PC-3 (cell line): Measurements from ENCODE around the gene SERPINE2. TPM values are rescaled to one million over a fixed set of nuclear protein-coding genes. Genes with fewer than 3 reads are reported as not detected.

ENCODE experiments used
- ATAC-seq: fragments of 200-7000 bp; cut with Tn5 transposase; 2 replicates; pipeline ENCODE4 v1.9.1; 2020; ENCODE audit warnings: mild to moderate bottlenecking, moderate library complexity
- BruUV-seq: library from RNA; stranded (reverse); fragments of 400-500 nt; replicated peaks from 2 replicates; lab custom pipeline; 2021; lab: Mats Ljungman, UMichigan
- CTCF ChIA-PET: fragments of 300-600 bp; sonication (Branson Sonifier 250); formaldehyde crosslinking; loops from one replicate; lab custom pipeline; 2022; ENCODE audit warnings: antibody characterized with exemption; lab: Charles Lee
- POLR2A ChIA-PET: fragments of 300-600 bp; sonication (Branson Sonifier 250); formaldehyde crosslinking; loops from one replicate; lab custom pipeline; 2022; ENCODE audit warnings: antibody characterized with exemption; ENCODE audit not compliant: unreplicated experiment; lab: Charles Lee
- DNase-seq: peaks from one replicate; pipeline ENCODE4 v3.0.0-alpha.2; 2015
- H2AFZ ChIP-seq: fragments of 300-600 bp; sonication (generic); 2 replicates; pipeline ENCODE4 v1.6.0; 2016; ENCODE audit warnings: antibody characterized with exemption, low read length
- H3F3A ChIP-seq: fragments of 300-600 bp; sonication (generic); one replicate; pipeline ENCODE4 v1.6.0; 2017; ENCODE audit warnings: antibody characterized with exemption, low read length, control low read depth, mild to moderate bottlenecking; ENCODE audit not compliant: unreplicated experiment
- H3K27ac ChIP-seq: fragments of 300-600 bp; sonication (generic); 2 replicates; pipeline ENCODE4 v1.5.1; 2016; ENCODE audit warnings: mild to moderate bottlenecking, low read length
- H3K27me3 ChIP-seq: fragments of 300-600 bp; sonication (generic); 2 replicates; pipeline ENCODE4 v1.6.1; 2016; ENCODE audit warnings: low read length, mixed read lengths
- H3K36me3 ChIP-seq: fragments of 300-600 bp; sonication (generic); 2 replicates; pipeline ENCODE4 v1.6.1; 2016; ENCODE audit warnings: low read depth, mixed run types, low read length, mixed read lengths
- H3K4me1 ChIP-seq: fragments of 300-600 bp; sonication (generic); 2 replicates; pipeline ENCODE4 v1.5.1; 2016; ENCODE audit warnings: low read length; ENCODE audit not compliant: insufficient read depth
- H3K4me2 ChIP-seq: fragments of 300-600 bp; sonication (generic); 2 replicates; pipeline ENCODE4 v1.6.0; 2016; ENCODE audit warnings: low read length
- H3K4me3 ChIP-seq: fragments of 300-600 bp; sonication (generic); 2 replicates; pipeline ENCODE4 v1.5.1; 2016; ENCODE audit warnings: mild to moderate bottlenecking, low read length, mixed read lengths
- H3K79me2 ChIP-seq: fragments of 300-600 bp; sonication (generic); 2 replicates; pipeline ENCODE4 v1.6.1; 2017; ENCODE audit warnings: low read length, mixed read lengths
- H3K9ac ChIP-seq: fragments of 300-600 bp; sonication (generic); 2 replicates; pipeline ENCODE4 v1.6.0; 2016; ENCODE audit warnings: mild to moderate bottlenecking, low read length
- H3K9me2 ChIP-seq: fragments of 300-600 bp; sonication (generic); replicated peaks from 2 replicates; pipeline ENCODE4 v1.6.1; 2016; ENCODE audit warnings: mixed run types, low read length, mixed read lengths
- H3K9me3 ChIP-seq: fragments of 300-600 bp; sonication (generic); 2 replicates; pipeline ENCODE4 v1.6.1; 2016; ENCODE audit warnings: low read length, mixed read lengths
- H4K20me1 ChIP-seq: fragments of 300-600 bp; sonication (generic); 2 replicates; pipeline ENCODE4 v1.6.1; 2016; ENCODE audit warnings: low read length, mixed read lengths
- EZH2 ChIP-seq: fragments of 300-600 bp; sonication (generic); IDR thresholded peaks from one replicate; pipeline ENCODE4 v1.6.1; 2017; ENCODE audit warnings: antibody characterized with exemption, mild to moderate bottlenecking, low read length; ENCODE audit not compliant: unreplicated experiment
- EZH2phosphoT487 ChIP-seq: fragments of 300-600 bp; sonication (generic); IDR thresholded peaks from 2 replicates; pipeline ENCODE4 v1.6.1; 2018; ENCODE audit warnings: mild to moderate bottlenecking, antibody characterized with exemption, low read length, borderline replicate concordance
- intact Hi-C: fragments of 100-400 bp; cut with micrococcal nuclease; formaldehyde crosslinking; loops from 2 replicates; pipeline ENCODE4 v1.9.0; 2023
- total RNA-seq: library from RNA; depleted of rRNA; stranded (reverse); fragments of >200 nt; gene quantifications from 2 replicates; pipeline ENCODE4 v1.2.3, GENCODE V29; 2014
- TF ChIP-seq, protein P1 (sequence below): fragments of 300-600 bp; sonication (generic); conservative IDR thresholded peaks from 2 replicates; pipeline ENCODE4 v1.5.1; 2017; ENCODE audit warnings: antibody characterized with exemption, low read depth, mild to moderate bottlenecking, low read length

Gene SERPINE2
- total RNA-seq, 1 experiment from 2014 or later = 17.1 TPM

DNA sequence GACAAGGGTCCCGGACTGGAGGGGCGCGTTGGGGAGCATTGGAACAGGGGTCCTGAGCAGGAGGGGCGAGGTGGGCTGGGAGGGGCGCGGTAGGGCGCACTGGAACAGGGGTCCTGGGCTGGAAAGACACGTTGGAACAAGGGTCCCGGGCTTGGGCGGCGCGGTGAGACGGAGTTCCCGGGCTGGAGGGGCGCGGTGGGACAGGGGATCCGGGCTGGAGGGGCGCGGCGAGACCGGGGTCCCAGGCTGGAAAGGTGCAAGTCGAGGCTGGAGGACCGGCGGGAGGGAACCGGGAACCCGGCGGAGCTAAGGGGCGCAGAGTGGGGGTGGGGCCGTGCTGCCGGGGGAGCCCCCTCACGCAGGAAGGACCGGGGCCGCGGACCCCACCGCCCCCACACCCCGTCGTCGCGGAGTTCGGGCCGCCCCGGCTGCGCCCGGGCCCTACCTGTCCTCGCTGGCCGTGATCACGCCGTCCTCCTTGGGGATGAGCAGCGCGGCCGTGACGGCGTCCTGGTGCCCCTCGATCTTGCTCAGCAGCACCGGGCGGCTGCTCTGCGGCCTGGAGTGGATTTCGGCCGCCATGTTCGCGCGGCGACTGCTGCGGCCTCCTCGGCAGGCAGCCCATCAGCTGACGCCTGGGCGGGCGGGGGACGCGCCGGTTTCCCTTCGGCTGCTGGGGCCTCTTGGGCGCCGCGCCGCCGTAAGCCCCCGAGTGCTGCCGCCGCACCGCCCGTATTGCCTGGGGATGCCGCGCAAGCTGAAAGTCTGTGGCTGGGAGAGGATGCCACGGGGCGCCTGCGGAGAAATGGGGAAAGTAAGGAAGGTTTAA is 94.2 kb downstream of the SERPINE2 start, which contains the start of gene WDFY1:
TSS of gene WDFY1 (minus strand) at position 633 of the 829 bp plus-strand sequence. CDS start at position 582, 51 bp downstream.
- CTCF ChIA-PET = no interaction called here
- peak; percentile 66 for ATAC-seq

DNA sequence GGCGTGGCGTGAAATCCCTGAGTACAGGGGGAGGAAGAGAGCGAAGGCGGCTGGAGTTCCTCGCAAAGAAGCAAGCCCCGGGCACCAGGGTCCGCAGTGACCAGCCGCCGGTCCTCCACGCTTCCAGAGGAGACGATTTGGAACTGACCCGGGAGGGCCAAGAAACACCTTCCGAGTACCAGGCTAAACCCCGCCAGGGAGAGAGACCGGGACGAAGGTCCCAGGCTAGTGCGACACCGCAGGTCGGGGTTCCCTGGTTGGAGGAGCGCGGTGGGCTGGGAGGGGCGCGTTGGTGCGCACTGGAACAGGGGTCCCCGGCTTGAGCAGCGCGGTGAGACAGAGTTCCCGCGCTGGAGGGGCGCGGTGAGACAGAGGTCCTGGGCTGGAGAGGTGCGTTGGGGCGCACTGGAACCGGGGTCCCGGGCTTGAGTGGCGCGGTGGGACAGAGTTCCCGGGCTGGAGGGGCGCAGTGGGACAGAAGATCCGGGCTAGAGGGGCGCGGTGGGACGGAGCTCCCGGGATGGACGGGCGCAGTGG is 94.9 kb downstream of the SERPINE2 start:
- Histone ChIP-seq H3K9me3 (no peaks in the 10 kb centered on the region), H3K4me2 (peak overlapping the region; percentile 88), H4K20me1 (0 out of 2 replicates have a peak, but pooled peaks cover 6% of the 10 kb centered on the region), H2AFZ (peak overlapping the region; percentile 90), H3K4me1 (peaks cover 23% of the 10 kb centered on the region), H3K9me2 (no peaks in the 10 kb centered on the region), H3K36me3 (0 out of 2 replicates have a peak, but pooled peaks cover 8% of the 10 kb centered on the region), H3K9ac (peak overlapping the region; percentile 94), H3K27ac (peak overlapping the region; percentile 75), H3F3A (peaks cover 4% of the 10 kb centered on the region), H3K79me2 (peaks cover 65% of the 10 kb centered on the region), H3K27me3 (no peaks in the 10 kb centered on the region), H3K4me3 (peak overlapping the region; percentile 92)
- BruUV-seq = TSS peak; percentile 88
- intact Hi-C loops = loop anchor here (5.0 to 10.0 kb wide), 2 partner anchors 47 to 109 kb away; partner anchors contain the start of gene AP1S3
- no peak for TF ChIP-seq EZH2
- TF ChIP-seq, protein P1, sequence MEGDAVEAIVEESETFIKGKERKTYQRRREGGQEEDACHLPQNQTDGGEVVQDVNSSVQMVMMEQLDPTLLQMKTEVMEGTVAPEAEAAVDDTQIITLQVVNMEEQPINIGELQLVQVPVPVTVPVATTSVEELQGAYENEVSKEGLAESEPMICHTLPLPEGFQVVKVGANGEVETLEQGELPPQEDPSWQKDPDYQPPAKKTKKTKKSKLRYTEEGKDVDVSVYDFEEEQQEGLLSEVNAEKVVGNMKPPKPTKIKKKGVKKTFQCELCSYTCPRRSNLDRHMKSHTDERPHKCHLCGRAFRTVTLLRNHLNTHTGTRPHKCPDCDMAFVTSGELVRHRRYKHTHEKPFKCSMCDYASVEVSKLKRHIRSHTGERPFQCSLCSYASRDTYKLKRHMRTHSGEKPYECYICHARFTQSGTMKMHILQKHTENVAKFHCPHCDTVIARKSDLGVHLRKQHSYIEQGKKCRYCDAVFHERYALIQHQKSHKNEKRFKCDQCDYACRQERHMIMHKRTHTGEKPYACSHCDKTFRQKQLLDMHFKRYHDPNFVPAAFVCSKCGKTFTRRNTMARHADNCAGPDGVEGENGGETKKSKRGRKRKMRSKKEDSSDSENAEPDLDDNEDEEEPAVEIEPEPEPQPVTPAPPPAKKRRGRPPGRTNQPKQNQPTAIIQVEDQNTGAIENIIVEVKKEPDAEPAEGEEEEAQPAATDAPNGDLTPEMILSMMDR = no peak
- POLR2A ChIA-PET = interaction anchor here (0.7 kb wide), 1 partner anchor 144 kb away, joined by 3 read pairs; no protein-coding TSS in a partner anchor
- ATAC-seq (peak; percentile 42), DNase-seq (peak; percentile 44)
- CTCF ChIA-PET = interaction anchor here (1.4 kb wide), 1 partner anchor 83 kb away, joined by 3 read pairs; no protein-coding TSS in a partner anchor

More for the DNA sequence above, 94.2 kb downstream of the SERPINE2 start, which contains the start of gene WDFY1:
- Histone ChIP-seq H3K36me3 (0 out of 2 replicates have a peak, but pooled peaks cover 4% of the 10 kb centered on the region), H3K4me1 (peaks cover 23% of the 10 kb centered on the region), H3K9ac (peak within 1 kb of the TSS; percentile 94), H3K9me3 (no peaks in the 10 kb centered on the region), H3F3A (peaks cover 4% of the 10 kb centered on the region), H3K27me3 (no peaks in the 10 kb centered on the region), H3K27ac (peak within 1 kb of the TSS; percentile 75), H2AFZ (peak within 1 kb of the TSS; percentile 90), H3K79me2 (peaks cover 58% of the 10 kb centered on the region), H4K20me1 (0 out of 2 replicates have a peak, but pooled peaks cover 6% of the 10 kb centered on the region), H3K4me3 (peak within 1 kb of the TSS; percentile 92), H3K4me2 (peak within 1 kb of the TSS; percentile 88), H3K9me2 (no peaks in the 10 kb centered on the region)
- DNase-seq = peak; percentile 84
- no TSS peak for BruUV-seq
- POLR2A ChIA-PET = no interaction called here
- intact Hi-C loops = loop anchor here (1.0 to 10.0 kb wide), 3 partner anchors 12 to 110 kb away; partner anchors contain the start of genes AP1S3 and MRPL44
- TF ChIP-seq EZH2phosphoT487 = no peak
- no peak for TF ChIP-seq EZH2
- TF ChIP-seq, protein P1 = no peak
